Naive B cell (primary cell): ENCODE results near the gene FAM25G. TPM values are rescaled to one million over a fixed set of nuclear protein-coding genes. Genes with fewer than 3 reads are reported as not detected.
A peak's percentile ranks its signal among the peaks of the same experiment; 100 is the strongest.
"Not testable (repeated sequence)": the region's sequence is repeated elsewhere in the genome, so short reads cannot be mapped to it uniquely, and the experiment has no call there.

Source experiments
- ATAC-seq, 2 donors: fragments of 150-1000 bp; cut with Tn5 transposase; 2 replicates each; pipeline ENCODE4 v1.10.0; 2021; ENCODE audit warnings: low read depth in 2 of 2, mild to moderate bottlenecking in 2 of 2, moderate library complexity in 2 of 2
- DNase-seq: peaks from one replicate; pipeline ENCODE4 v3.0.0; 2022
- H3K27ac Mint-ChIP-seq, 6 donors: one replicate each; pipeline ENCODE4 v1.8.0; 2020 to 2022; ENCODE audit warnings: mild to moderate bottlenecking in 6 of 6, mixed read lengths in 6 of 6, moderate library complexity in 5 of 6, inconsistent platforms in 2 of 6
- H3K27me3 Mint-ChIP-seq, 3 donors: one replicate each; pipeline ENCODE4 v1.8.0; 2021 to 2022; ENCODE audit warnings: mixed read lengths in 3 of 3, mild to moderate bottlenecking in 1 of 3
- H3K36me3 Mint-ChIP-seq, 2 donors: one replicate each; pipeline ENCODE4 v1.8.0; 2020 to 2022; ENCODE audit warnings: mixed read lengths in 2 of 2, inconsistent platforms in 1 of 2, mild to moderate bottlenecking in 1 of 2
- H3K4me1 Mint-ChIP-seq, 3 donors: one replicate each; pipeline ENCODE4 v1.8.0; 2020 to 2022; ENCODE audit warnings: mixed read lengths in 3 of 3, inconsistent platforms in 1 of 3, mild to moderate bottlenecking in 1 of 3, moderate library complexity in 1 of 3
- H3K4me3 Mint-ChIP-seq, 8 donors: one replicate each; pipeline ENCODE4 v1.8.0; 2020 to 2022; ENCODE audit warnings: mild to moderate bottlenecking in 8 of 8, mixed read lengths in 8 of 8, moderate library complexity in 8 of 8, inconsistent platforms in 2 of 8
- H3K9me3 Mint-ChIP-seq, 7 donors: one replicate each; pipeline ENCODE4 v1.8.0; 2020 to 2022; ENCODE audit warnings: mixed read lengths in 7 of 7, mild to moderate bottlenecking in 5 of 7, inconsistent platforms in 2 of 7, moderate library complexity in 1 of 7
- polyA plus RNA-seq, 6 donors: library from polyadenylated mRNA; unstranded; fragments of 300-500 nt; fragmentation: Illumina TruSeq; gene quantifications; one replicate each; pipeline ENCODE4 v1.2.3, GENCODE V29; 2021; ENCODE audit warnings: low read depth in 6 of 6

The FAM25G gene
- polyA plus RNA-seq: not detected

DNA sequence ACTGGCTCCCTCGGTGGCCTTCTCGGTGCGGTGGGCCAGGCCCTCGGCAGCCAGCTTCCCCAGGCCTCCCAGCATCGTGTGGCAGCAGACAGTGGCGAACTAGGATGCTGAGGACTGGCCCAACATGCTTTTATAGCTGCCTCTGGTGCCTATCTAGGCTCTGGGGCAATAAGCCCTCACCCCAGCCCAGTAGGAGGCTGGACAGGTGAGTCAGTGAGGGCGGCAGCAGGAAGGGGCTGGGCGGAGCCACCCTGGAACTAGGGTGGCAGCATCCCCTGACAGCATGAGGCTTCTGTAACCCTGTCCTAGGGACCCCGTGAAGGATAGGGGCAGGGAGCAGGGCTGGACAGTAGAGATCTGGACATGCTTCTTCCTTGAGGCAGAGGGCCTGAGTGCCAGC, at the start of gene FAM25G:
Gene FAM25G, minus strand, starts transcription at position 101 of the 400 bp plus-strand sequence. Its CDS starts 26 bp downstream, at position 75.
- H3K4me1 Mint-ChIP-seq, H3K36me3 Mint-ChIP-seq, ATAC-seq, DNase-seq, H3K27me3 Mint-ChIP-seq, H3K27ac Mint-ChIP-seq, H3K9me3 Mint-ChIP-seq, H3K4me3 Mint-ChIP-seq: not testable (repeated sequence)

DNA sequence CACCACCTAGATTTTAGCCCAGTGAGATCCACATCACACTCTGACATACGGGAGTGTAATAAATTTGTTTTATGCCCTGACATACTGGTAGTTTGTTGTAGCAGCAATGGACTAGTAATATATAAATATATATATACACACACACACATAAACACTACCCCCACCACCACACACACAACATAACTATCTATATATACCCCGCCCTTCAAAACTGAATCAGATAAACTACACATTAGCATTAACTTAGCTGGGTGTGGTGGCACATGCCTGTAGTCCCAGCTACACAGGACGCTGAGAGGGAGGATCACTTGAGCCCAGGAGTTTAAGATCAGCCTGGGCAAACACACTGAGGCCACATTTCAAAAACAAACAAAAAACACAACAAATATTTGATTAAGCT, 44.9 kb upstream of the FAM25G start:
- DNase-seq, H3K9me3 Mint-ChIP-seq, H3K27me3 Mint-ChIP-seq, H3K4me1 Mint-ChIP-seq, H3K36me3 Mint-ChIP-seq, ATAC-seq, H3K27ac Mint-ChIP-seq, H3K4me3 Mint-ChIP-seq: not testable (repeated sequence)

DNA sequence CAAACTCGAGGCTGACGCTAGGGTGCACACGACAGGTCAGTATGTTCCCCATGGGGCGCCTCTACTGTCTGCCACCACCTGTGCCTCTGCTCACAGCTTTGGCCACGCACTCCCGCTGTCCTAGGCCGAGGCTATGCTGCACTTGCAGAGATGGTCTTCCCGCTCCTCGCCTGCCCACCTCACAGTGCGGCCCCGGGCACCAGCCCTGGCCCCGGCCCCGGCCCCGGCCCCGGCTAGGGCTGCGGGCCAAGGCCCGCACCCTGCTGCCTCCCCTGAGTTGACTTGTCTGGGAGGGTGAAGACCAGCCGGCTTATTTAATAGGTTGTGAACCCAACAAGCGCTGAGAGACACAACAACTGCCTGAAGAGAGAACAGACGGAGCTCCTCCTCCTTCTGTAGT, 32.0 kb upstream of the FAM25G start, which contains the start of gene AGAP9:
Gene AGAP9, minus strand, starts transcription at position 164 of the 400 bp plus-strand sequence. Its CDS starts 112 bp downstream, at position 52.
- not testable (repeated sequence) for H3K36me3 Mint-ChIP-seq, ATAC-seq, H3K4me3 Mint-ChIP-seq, H3K27me3 Mint-ChIP-seq, H3K4me1 Mint-ChIP-seq, H3K9me3 Mint-ChIP-seq, DNase-seq, H3K27ac Mint-ChIP-seq

- H3K36me3 Mint-ChIP-seq, H3K27ac Mint-ChIP-seq, H3K4me3 Mint-ChIP-seq, ATAC-seq, DNase-seq, H3K27me3 Mint-ChIP-seq, H3K4me1 Mint-ChIP-seq, H3K9me3 Mint-ChIP-seq: not testable (repeated sequence)
These were observed 10.8 kb upstream of the FAM25G start for GRCh38 chr10:47502313-47502712.

- H3K27me3 Mint-ChIP-seq, H3K4me1 Mint-ChIP-seq, H3K9me3 Mint-ChIP-seq, ATAC-seq, H3K4me3 Mint-ChIP-seq, H3K36me3 Mint-ChIP-seq, H3K27ac Mint-ChIP-seq, DNase-seq: not testable (repeated sequence)
These were observed 2.7 kb upstream of the FAM25G start for GRCh38 chr10:47494226-47494625.

- not testable (repeated sequence) for DNase-seq, H3K27me3 Mint-ChIP-seq, ATAC-seq, H3K36me3 Mint-ChIP-seq, H3K27ac Mint-ChIP-seq, H3K4me1 Mint-ChIP-seq, H3K4me3 Mint-ChIP-seq, H3K9me3 Mint-ChIP-seq
These were observed 1.9 kb downstream of the FAM25G start for GRCh38 chr10:47489630-47490029.

GRCh38 chr10:47485943-47486342, 5.6 kb downstream of the FAM25G start:
- H3K27ac Mint-ChIP-seq, H3K4me3 Mint-ChIP-seq, H3K4me1 Mint-ChIP-seq, H3K27me3 Mint-ChIP-seq, DNase-seq, H3K9me3 Mint-ChIP-seq, ATAC-seq, H3K36me3 Mint-ChIP-seq: not testable (repeated sequence)

- not testable (repeated sequence) for ATAC-seq, H3K4me1 Mint-ChIP-seq, H3K36me3 Mint-ChIP-seq, H3K27ac Mint-ChIP-seq, H3K9me3 Mint-ChIP-seq, H3K4me3 Mint-ChIP-seq, H3K27me3 Mint-ChIP-seq, DNase-seq
These were observed 6.7 kb downstream of the FAM25G start for GRCh38 chr10:47484786-47485185.

DNA sequence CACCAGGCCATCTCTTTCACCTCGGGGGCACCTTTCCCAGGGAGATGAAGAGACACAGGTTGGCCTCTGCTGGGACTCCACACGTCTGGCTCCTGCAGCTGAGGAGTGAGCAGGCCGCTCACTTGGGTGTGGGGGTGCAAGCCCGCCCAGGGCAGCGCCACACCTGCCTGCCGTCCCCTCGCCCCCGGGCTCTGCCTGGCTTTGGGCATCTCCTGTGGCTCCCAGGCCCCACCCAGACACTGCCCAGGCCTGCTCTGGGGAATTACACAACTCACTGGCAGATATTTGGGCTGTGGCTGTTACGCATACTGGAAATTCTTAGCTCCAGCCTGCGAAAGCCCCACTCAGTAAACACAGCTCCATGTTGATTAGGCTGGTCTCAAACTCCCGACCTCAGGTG, 7.6 kb downstream of the FAM25G start, which contains the start of gene ANXA8:
Gene ANXA8, minus strand, starts transcription at position 193 of the 400 bp plus-strand sequence. Its CDS starts 182 bp downstream, at position 11.
- not testable (repeated sequence) for H3K4me3 Mint-ChIP-seq, ATAC-seq, DNase-seq, H3K4me1 Mint-ChIP-seq, H3K36me3 Mint-ChIP-seq, H3K27me3 Mint-ChIP-seq, H3K9me3 Mint-ChIP-seq
- peak within 1 kb of the TSS in 1 of 6 donors; percentile 82 for H3K27ac Mint-ChIP-seq

DNA sequence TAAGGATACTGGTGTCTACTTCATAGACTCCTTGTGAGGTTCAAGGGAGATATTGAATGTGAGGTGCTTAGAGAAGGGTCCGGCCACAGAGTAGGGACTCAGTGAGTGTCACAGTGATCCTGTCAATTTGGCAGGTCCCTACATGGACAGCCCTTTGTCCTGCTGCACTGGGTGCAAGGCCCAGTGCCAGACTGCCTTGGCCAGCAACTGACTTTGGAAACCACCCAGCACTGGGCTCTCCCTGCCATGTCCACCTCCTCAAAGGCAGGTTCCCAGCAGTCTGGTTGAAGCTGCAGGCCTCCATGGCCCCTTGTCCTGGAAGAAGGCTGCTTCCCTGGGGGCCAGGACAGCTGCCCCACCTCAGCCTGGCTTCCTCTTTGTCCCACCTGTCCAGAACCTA, 9.1 kb downstream of the FAM25G start:
- not testable (repeated sequence) for DNase-seq, ATAC-seq, H3K27me3 Mint-ChIP-seq, H3K36me3 Mint-ChIP-seq, H3K9me3 Mint-ChIP-seq, H3K4me1 Mint-ChIP-seq, H3K27ac Mint-ChIP-seq, H3K4me3 Mint-ChIP-seq

GRCh38 chr10:47481768-47482181, 9.7 kb downstream of the FAM25G start:
- not testable (repeated sequence) for DNase-seq, H3K4me3 Mint-ChIP-seq, H3K36me3 Mint-ChIP-seq, H3K9me3 Mint-ChIP-seq, H3K4me1 Mint-ChIP-seq, H3K27me3 Mint-ChIP-seq, ATAC-seq, H3K27ac Mint-ChIP-seq

DNA sequence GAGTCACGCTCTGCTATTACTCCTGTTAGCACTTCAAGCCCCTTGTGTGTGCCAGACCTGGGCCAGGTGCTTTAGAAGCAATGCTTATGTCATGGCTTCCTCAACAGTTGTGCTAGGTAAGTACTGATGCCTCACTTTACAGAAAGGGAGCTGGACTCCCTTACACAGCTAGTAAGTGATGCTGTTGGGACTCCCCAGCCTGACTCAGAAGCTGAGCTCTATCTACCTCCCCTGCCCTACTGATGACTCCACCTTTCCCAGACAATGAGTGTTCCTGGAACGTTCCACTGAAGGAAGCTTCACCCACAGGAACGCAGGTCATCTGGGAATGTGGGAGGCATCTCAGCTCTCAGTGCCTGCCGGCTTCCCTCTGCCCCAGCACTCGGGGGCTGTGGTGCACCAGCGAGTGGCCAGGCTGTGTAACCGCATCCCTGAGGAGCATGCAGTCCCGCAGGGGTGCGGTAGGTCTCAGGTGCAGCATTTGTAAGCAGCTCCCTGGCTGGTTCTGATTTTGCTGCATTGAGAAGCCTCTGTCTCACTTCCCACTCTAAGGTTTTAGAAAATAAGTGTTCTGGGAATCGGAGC, 10.2 kb downstream of the FAM25G start:
- DNase-seq, H3K4me3 Mint-ChIP-seq, H3K9me3 Mint-ChIP-seq, H3K36me3 Mint-ChIP-seq, H3K27ac Mint-ChIP-seq, ATAC-seq, H3K4me1 Mint-ChIP-seq, H3K27me3 Mint-ChIP-seq: not testable (repeated sequence)

DNA sequence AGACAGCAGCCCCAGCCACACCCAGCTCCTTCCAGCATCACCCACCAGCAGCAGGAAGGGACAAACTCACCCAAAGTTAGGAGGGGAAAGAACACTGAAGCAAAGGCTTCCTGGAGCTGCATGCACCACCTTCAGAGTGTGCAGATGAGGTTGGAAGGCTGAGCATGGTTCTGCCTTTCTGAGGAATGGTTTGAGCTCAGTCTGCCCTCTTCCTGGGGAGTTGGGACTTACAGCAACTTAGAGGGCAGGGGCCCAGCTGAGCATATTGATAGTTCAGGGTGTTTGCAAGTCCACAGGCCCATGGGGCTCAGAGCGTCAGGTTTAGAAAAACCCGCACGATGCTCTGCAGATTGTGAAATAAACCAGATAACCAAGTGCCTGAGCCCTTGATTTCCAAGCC, 11.4 kb downstream of the FAM25G start:
- not testable (repeated sequence) for H3K27ac Mint-ChIP-seq, H3K36me3 Mint-ChIP-seq, H3K4me1 Mint-ChIP-seq, H3K9me3 Mint-ChIP-seq, ATAC-seq, H3K4me3 Mint-ChIP-seq, H3K27me3 Mint-ChIP-seq, DNase-seq

DNA sequence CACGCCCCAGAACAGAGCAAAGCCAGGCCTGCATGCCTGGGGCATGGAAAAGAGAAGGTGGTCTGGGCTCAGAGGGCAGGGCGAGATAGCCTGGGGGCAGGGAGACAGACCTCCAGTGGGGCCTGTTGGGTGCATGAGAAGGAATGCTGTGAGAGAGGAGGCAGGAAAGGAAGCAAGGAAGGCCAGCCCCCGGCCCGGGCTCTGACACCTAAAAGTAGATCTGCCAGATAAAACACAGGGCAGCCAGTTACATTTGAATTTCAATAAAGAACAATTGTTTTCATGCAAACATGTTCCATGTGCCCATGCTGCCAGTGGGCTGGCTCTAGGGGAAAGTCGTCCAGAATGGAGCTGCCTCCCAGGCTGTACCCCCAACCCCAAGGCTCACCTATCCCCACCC, 13.4 kb downstream of the FAM25G start:
- not testable (repeated sequence) for H3K9me3 Mint-ChIP-seq, DNase-seq

GRCh38 chr10:47477078-47477477, 14.4 kb downstream of the FAM25G start:
- not testable (repeated sequence) for DNase-seq

More for the DNA sequence above, 13.4 kb downstream of the FAM25G start:
- not testable (repeated sequence) for H3K4me1 Mint-ChIP-seq, H3K27ac Mint-ChIP-seq, H3K36me3 Mint-ChIP-seq, ATAC-seq, H3K27me3 Mint-ChIP-seq, H3K4me3 Mint-ChIP-seq

More at GRCh38 chr10:47477078-47477477, 14.4 kb downstream of the FAM25G start:
- not testable (repeated sequence) for H3K27me3 Mint-ChIP-seq, H3K4me1 Mint-ChIP-seq, H3K9me3 Mint-ChIP-seq, H3K27ac Mint-ChIP-seq, H3K36me3 Mint-ChIP-seq, H3K4me3 Mint-ChIP-seq, ATAC-seq
